HG02981 (cell line): ENCODE measurements around the gene ENG.
"Not testable (repeated sequence)": the region's sequence is repeated elsewhere in the genome, so short reads cannot be mapped to it uniquely, and the experiment has no call there.

ENCODE experiments used
- ATAC-seq: cut with Tn5 transposase; IDR thresholded peaks from one replicate; pipeline ENCODE4 v1.9.1; 2021; ENCODE audit warnings: mild to moderate bottlenecking, moderate library complexity; ENCODE audit not compliant: unreplicated experiment

ENG gene

GRCh38 chr9:127878652-127879390 is 24.4 kb upstream of the ENG start:
- no peak for ATAC-seq

GRCh38 chr9:127878001-127878651 is 23.7 kb upstream of the ENG start:
- ATAC-seq = no peak

- no peak for ATAC-seq
Measured at GRCh38 chr9:127877566-127877998, 23.1 kb upstream of the ENG start, which contains the start of gene AK1. AK1 (minus strand) TSS chr9:127877675; CDS start chr9:127874617, 3,058 bp downstream.

GRCh38 chr9:127876764-127877562 is 22.5 kb upstream of the ENG start:
- ATAC-seq = no peak

GRCh38 chr9:127876026-127876763 is 21.7 kb upstream of the ENG start:
- no peak for ATAC-seq

- ATAC-seq = no peak
Measured at GRCh38 chr9:127875306-127875966, 21.0 kb upstream of the ENG start.

GRCh38 chr9:127874301-127875221 is 20.1 kb upstream of the ENG start:
- ATAC-seq = no peak

- ATAC-seq = no peak
Measured at GRCh38 chr9:127873886-127874285, 19.4 kb upstream of the ENG start.

- ATAC-seq = no peak
Measured at GRCh38 chr9:127873223-127873691, 18.8 kb upstream of the ENG start.

GRCh38 chr9:127872369-127873222 is 18.1 kb upstream of the ENG start:
- ATAC-seq = no peak

- ATAC-seq = no peak
Measured at GRCh38 chr9:127871531-127871930, 17.1 kb upstream of the ENG start.

GRCh38 chr9:127870887-127871286 is 16.4 kb upstream of the ENG start:
- no peak for ATAC-seq

GRCh38 chr9:127870153-127870491 is 15.7 kb upstream of the ENG start:
- not testable (repeated sequence) for ATAC-seq

- ATAC-seq = peak; percentile 65
Measured at GRCh38 chr9:127869310-127870152, 15.1 kb upstream of the ENG start.

GRCh38 chr9:127868278-127868902 is 13.9 kb upstream of the ENG start:
- ATAC-seq = no peak

- no peak for ATAC-seq
Measured at GRCh38 chr9:127867356-127868277, 13.2 kb upstream of the ENG start.
